Neural cell (in vitro differentiated cells): Measurements from ENCODE around the gene ZCCHC17. TPM values are rescaled to one million over a fixed set of nuclear protein-coding genes. Genes with fewer than 3 reads are reported as not detected.
A peak's percentile ranks its signal among the peaks of the same experiment; 100 is the strongest.

Experiments used
- H2AFZ ChIP-seq: fragments of 200-600, 300-800 bp; sonication (generic), shearing (Covaris generic); 2 replicates; pipeline ENCODE4 v1.6.0; 2014; ENCODE audit warnings: low read depth, mild to moderate bottlenecking, antibody characterized with exemption, low read length, moderate library complexity
- H3F3A ChIP-seq: fragments of 200-600 bp; shearing (Covaris generic); 2 replicates; pipeline ENCODE4 v1.6.1; 2016; ENCODE audit warnings: mild to moderate bottlenecking, moderate library complexity, mixed read lengths, antibody characterized with exemption, low read length; ENCODE audit not compliant: insufficient read depth, poor library complexity, severe bottlenecking
- H3K27ac ChIP-seq: fragments of 200-600, 300-800 bp; sonication (generic), shearing (Covaris generic); 2 replicates; pipeline ENCODE4 v1.5.1; 2014; ENCODE audit warnings: mild to moderate bottlenecking, low read length, moderate library complexity
- H3K27me3 ChIP-seq: fragments of 300-800, 200-600 bp; sonication (generic), shearing (Covaris generic); 2 replicates; pipeline ENCODE4 v1.6.0; 2014; ENCODE audit warnings: mild to moderate bottlenecking, low read depth, low read length, moderate library complexity; ENCODE audit not compliant: insufficient read depth
- H3K36me3 ChIP-seq: fragments of 300-800, 200-600 bp; sonication (generic), shearing (Covaris generic); 2 replicates; pipeline ENCODE4 v1.5.1; 2014; ENCODE audit warnings: mild to moderate bottlenecking, antibody characterized with exemption, low read length, moderate library complexity; ENCODE audit not compliant: insufficient read depth
- H3K4me2 ChIP-seq: fragments of 300-800, 200-600 bp; sonication (generic), shearing (Covaris generic); 2 replicates; pipeline ENCODE4 v1.6.0; 2014; ENCODE audit warnings: mild to moderate bottlenecking, low read length
- H3K4me3 ChIP-seq: fragments of 300-800, 200-600 bp; sonication (generic), shearing (Covaris generic); 2 replicates; pipeline ENCODE4 v1.5.1; 2014; ENCODE audit warnings: mild to moderate bottlenecking, low read length, moderate library complexity
- H3K79me2 ChIP-seq: fragments of 200-600 bp; shearing (Covaris generic); replicated peaks from 2 replicates; pipeline ENCODE4 v1.6.0; 2014; ENCODE audit warnings: mild to moderate bottlenecking, low read length, moderate library complexity; ENCODE audit not compliant: insufficient read depth
- H3K9ac ChIP-seq: fragments of 300-800, 200-600 bp; sonication (generic), shearing (Covaris generic); 2 replicates; pipeline ENCODE4 v1.6.1; 2016; ENCODE audit warnings: mild to moderate bottlenecking, low read length, mixed read lengths
- H3K9me2 ChIP-seq: fragments of 200-600 bp; shearing (Covaris generic); 2 replicates; pipeline ENCODE4 v1.6.1; 2016; ENCODE audit warnings: mild to moderate bottlenecking, low read length, mixed read lengths; ENCODE audit not compliant: insufficient read depth
- H3K9me3 ChIP-seq: fragments of 200-600, 300-800 bp; sonication (generic), shearing (Covaris generic); 2 replicates; pipeline ENCODE4 v1.6.1; 2016; ENCODE audit warnings: mild to moderate bottlenecking, mixed run types, low read length, moderate library complexity, mixed read lengths
- H4K20me1 ChIP-seq: fragments of 200-600 bp; shearing (Covaris generic); 2 replicates; pipeline ENCODE4 v1.6.1; 2016; ENCODE audit warnings: mild to moderate bottlenecking, mixed run types; ENCODE audit not compliant: insufficient read depth
- EP300 ChIP-seq: fragments of 450-650 bp; conservative IDR thresholded peaks from 2 replicates; pipeline ENCODE4 v1.6.1; 2014; ENCODE audit warnings: antibody characterized with exemption, mild to moderate bottlenecking, moderate library complexity; ENCODE audit not compliant: poor library complexity, severe bottlenecking
- EZH2 ChIP-seq: fragments of 200-600, 300-800 bp; shearing (Covaris generic), sonication (generic); IDR thresholded peaks from 2 replicates; pipeline ENCODE4 v1.6.1; 2014; ENCODE audit warnings: antibody characterized with exemption, low read length, borderline replicate concordance, mild to moderate bottlenecking; ENCODE audit not compliant: insufficient read depth, poor library complexity, severe bottlenecking
- MXI1 ChIP-seq: fragments of 450-650 bp; conservative IDR thresholded peaks from 2 replicates; pipeline ENCODE4 v1.6.1; 2014; ENCODE audit warnings: antibody characterized with exemption, mild to moderate bottlenecking; ENCODE audit not compliant: poor library complexity, severe bottlenecking
- POLR2AphosphoS5 ChIP-seq: IDR thresholded peaks from 2 replicates; pipeline ENCODE4 v1.6.1; 2012
- RAD21 ChIP-seq: fragments of 450-650 bp; conservative IDR thresholded peaks from 2 replicates; pipeline ENCODE4 v1.6.1; 2014; ENCODE audit warnings: antibody characterized with exemption, mild to moderate bottlenecking, moderate library complexity
- SMC3 ChIP-seq: fragments of 450-650 bp; conservative IDR thresholded peaks from 2 replicates; pipeline ENCODE4 v1.6.1; 2014; ENCODE audit warnings: antibody characterized with exemption, mild to moderate bottlenecking, moderate library complexity; ENCODE audit not compliant: poor library complexity
- TAF1 ChIP-seq: IDR thresholded peaks from 2 replicates; pipeline ENCODE4 v1.6.1; 2012; ENCODE audit warnings: low read depth
- polyA plus RNA-seq: library from polyadenylated mRNA; depleted of rRNA; stranded (reverse); fragments of >200 nt; gene quantifications from 2 replicates; pipeline ENCODE4 v1.2.3, GENCODE V29; 2014
- TF ChIP-seq, protein P1 (sequence below): fragments of 450-650 bp; IDR thresholded peaks from 2 replicates; pipeline ENCODE4 v1.5.1; 2014; ENCODE audit warnings: antibody characterized with exemption, mild to moderate bottlenecking, moderate library complexity; ENCODE audit not compliant: poor library complexity, severe bottlenecking
- TF ChIP-seq, protein P2 (sequence below): IDR thresholded peaks from 2 replicates; pipeline ENCODE4 v1.6.1; 2012; ENCODE audit warnings: borderline replicate concordance

ZCCHC17 gene
- polyA plus RNA-seq, 1 donor from 2014 or later = 146 TPM

GRCh38 chr1:31289021-31289420 lies 7.8 kb upstream of the ZCCHC17 start:
- H2AFZ ChIP-seq = no peak overlapping the region
- H3K79me2 ChIP-seq = no peaks in the 10 kb centered on the region
- no peak overlapping the region for H3K27ac ChIP-seq
- no peak overlapping the region for H3K4me3 ChIP-seq
- no peaks in the 10 kb centered on the region for H4K20me1 ChIP-seq
- no peaks in the 10 kb centered on the region for H3K9me3 ChIP-seq
- H3K9me2 ChIP-seq = no peaks in the 10 kb centered on the region
- H3K4me2 ChIP-seq = no peak overlapping the region
- no peaks in the 10 kb centered on the region for H3K27me3 ChIP-seq
- no peaks in the 10 kb centered on the region for H3K36me3 ChIP-seq
- no peak for TF ChIP-seq RAD21
- TF ChIP-seq EZH2 = no peak
- TF ChIP-seq, protein P1, sequence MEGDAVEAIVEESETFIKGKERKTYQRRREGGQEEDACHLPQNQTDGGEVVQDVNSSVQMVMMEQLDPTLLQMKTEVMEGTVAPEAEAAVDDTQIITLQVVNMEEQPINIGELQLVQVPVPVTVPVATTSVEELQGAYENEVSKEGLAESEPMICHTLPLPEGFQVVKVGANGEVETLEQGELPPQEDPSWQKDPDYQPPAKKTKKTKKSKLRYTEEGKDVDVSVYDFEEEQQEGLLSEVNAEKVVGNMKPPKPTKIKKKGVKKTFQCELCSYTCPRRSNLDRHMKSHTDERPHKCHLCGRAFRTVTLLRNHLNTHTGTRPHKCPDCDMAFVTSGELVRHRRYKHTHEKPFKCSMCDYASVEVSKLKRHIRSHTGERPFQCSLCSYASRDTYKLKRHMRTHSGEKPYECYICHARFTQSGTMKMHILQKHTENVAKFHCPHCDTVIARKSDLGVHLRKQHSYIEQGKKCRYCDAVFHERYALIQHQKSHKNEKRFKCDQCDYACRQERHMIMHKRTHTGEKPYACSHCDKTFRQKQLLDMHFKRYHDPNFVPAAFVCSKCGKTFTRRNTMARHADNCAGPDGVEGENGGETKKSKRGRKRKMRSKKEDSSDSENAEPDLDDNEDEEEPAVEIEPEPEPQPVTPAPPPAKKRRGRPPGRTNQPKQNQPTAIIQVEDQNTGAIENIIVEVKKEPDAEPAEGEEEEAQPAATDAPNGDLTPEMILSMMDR = no peak
- TF ChIP-seq MXI1 = no peak
- TF ChIP-seq, protein P2, sequence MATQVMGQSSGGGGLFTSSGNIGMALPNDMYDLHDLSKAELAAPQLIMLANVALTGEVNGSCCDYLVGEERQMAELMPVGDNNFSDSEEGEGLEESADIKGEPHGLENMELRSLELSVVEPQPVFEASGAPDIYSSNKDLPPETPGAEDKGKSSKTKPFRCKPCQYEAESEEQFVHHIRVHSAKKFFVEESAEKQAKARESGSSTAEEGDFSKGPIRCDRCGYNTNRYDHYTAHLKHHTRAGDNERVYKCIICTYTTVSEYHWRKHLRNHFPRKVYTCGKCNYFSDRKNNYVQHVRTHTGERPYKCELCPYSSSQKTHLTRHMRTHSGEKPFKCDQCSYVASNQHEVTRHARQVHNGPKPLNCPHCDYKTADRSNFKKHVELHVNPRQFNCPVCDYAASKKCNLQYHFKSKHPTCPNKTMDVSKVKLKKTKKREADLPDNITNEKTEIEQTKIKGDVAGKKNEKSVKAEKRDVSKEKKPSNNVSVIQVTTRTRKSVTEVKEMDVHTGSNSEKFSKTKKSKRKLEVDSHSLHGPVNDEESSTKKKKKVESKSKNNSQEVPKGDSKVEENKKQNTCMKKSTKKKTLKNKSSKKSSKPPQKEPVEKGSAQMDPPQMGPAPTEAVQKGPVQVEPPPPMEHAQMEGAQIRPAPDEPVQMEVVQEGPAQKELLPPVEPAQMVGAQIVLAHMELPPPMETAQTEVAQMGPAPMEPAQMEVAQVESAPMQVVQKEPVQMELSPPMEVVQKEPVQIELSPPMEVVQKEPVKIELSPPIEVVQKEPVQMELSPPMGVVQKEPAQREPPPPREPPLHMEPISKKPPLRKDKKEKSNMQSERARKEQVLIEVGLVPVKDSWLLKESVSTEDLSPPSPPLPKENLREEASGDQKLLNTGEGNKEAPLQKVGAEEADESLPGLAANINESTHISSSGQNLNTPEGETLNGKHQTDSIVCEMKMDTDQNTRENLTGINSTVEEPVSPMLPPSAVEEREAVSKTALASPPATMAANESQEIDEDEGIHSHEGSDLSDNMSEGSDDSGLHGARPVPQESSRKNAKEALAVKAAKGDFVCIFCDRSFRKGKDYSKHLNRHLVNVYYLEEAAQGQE = no peak
- TF ChIP-seq TAF1 = no peak
- no peak for TF ChIP-seq POLR2AphosphoS5
- no peak for TF ChIP-seq SMC3
- no peak for TF ChIP-seq EP300
- no peak overlapping the region for H3K9ac ChIP-seq
- no peaks in the 10 kb centered on the region for H3F3A ChIP-seq

- Histone ChIP-seq H3F3A (peaks cover 3% of the 10 kb centered on the region), H2AFZ (peak overlapping the region; percentile 90), H3K79me2 (peaks cover 47% of the 10 kb centered on the region), H3K27ac (peak overlapping the region; percentile 86), H3K27me3 (no peaks in the 10 kb centered on the region), H3K9ac (peak overlapping the region; percentile 92), H3K36me3 (no peaks in the 10 kb centered on the region), H3K4me2 (peak overlapping the region; percentile 70), H4K20me1 (no peaks in the 10 kb centered on the region), H3K4me3 (peak overlapping the region; percentile 86), H3K9me3 (no peaks in the 10 kb centered on the region), H3K9me2 (no peaks in the 10 kb centered on the region)
- TF ChIP-seq SMC3 = no peak
These were observed 852 bp upstream of the ZCCHC17 start for GRCh38 chr1:31295874-31296485.
